ENCODE measurements around the gene TGFBI.
A peak's percentile ranks its signal among the peaks of the same experiment; 100 is the strongest.

TGFBI gene

GRCh38 chr5:136028782-136029742 is at the start of gene TGFBI:
Gene TGFBI (plus strand): TSS chr5:136028988. CDS start chr5:136029056, 68 bp downstream.
- DNase-seq = peak; percentile 45

DNA sequence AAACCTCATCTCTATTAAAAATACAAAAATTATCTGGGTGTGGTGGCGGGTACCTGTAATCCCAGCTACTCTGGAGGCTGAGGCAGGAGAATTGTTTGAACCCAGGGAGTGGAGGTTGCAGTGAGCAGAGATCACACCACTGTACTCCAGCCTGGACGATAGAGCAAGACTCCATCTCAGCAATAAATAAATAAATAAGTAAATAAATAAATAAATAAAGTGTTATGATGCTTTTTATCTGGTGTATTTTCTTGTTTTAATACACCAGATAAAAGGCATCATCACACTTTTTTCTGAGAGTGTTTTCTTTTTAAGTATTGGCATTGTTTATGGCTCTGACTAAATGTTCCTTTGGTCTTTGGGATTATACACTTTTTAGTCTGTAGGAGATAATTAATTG is 49.8 kb upstream of the TGFBI start:
- DNase-seq = no peak

GRCh38 chr5:135979510-135979909 is 49.3 kb upstream of the TGFBI start:
- no peak for DNase-seq

- no peak for DNase-seq
Measured at GRCh38 chr5:135980620-135981019, 48.2 kb upstream of the TGFBI start.

GRCh38 chr5:135985951-135986350 is 42.8 kb upstream of the TGFBI start:
- no peak for DNase-seq

GRCh38 chr5:135986401-135986800 is 42.4 kb upstream of the TGFBI start:
- DNase-seq = no peak

GRCh38 chr5:135986891-135987401 is 41.8 kb upstream of the TGFBI start:
- peak; percentile 3 for DNase-seq

DNA sequence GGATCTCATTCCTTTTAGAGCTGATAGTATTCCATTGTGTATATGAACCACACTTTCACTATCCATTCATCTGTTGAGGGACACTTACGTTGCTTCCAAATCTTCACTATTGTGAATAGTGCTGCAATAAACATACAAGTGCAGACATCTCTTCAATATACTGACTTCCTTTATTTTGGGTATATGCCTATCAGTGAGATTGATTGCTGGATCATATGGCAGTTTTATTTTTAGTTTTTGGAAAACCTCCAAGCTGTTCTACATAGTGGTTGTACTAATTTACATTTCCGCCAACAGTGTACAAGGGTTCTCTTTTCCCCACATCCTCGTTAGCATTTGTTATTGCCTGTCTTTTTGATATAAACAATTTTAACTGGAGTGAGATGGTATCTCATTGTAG is 40.2 kb upstream of the TGFBI start:
- no peak for DNase-seq

- no peak for DNase-seq
Measured at GRCh38 chr5:135989686-135990085, 39.1 kb upstream of the TGFBI start.

DNA sequence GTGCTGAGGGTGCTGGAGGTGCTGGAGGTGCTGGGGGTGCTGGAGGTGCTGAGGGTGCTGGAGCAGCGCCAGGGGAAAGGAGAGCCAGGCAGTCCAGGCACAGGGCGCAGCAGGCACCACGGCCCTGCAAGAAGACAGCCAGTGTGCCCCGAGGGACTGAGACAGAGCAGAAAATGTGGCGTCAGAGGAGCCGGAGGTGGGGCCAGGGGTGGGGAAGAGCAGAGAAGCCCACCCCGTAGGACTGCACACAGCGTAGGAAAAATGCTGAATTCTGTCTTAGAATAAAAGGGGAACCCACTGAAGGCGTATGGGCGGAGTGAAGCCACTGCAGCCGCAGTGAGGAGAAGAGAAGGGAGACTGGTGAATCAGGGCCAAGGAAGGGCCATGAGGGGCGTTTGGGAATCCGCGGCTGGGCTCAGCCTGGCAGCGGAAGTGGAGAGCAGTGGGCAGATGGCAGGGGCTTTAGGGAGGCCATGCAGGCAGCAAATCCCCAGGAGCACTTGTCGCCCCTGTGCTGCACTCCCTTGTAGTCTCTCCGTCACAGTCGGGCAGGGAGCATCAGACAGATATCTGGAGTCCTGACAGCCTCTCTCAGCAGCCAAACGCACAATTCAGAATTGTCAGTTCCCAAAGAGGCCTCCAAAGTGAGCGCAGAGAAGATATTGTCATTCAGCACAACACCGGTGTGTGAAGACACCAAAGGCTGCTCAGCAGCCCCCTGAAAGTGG is 38.1 kb upstream of the TGFBI start:
- peak; percentile 64 for DNase-seq

- no peak for DNase-seq
Measured at GRCh38 chr5:135991429-135991828, 37.4 kb upstream of the TGFBI start.

DNA sequence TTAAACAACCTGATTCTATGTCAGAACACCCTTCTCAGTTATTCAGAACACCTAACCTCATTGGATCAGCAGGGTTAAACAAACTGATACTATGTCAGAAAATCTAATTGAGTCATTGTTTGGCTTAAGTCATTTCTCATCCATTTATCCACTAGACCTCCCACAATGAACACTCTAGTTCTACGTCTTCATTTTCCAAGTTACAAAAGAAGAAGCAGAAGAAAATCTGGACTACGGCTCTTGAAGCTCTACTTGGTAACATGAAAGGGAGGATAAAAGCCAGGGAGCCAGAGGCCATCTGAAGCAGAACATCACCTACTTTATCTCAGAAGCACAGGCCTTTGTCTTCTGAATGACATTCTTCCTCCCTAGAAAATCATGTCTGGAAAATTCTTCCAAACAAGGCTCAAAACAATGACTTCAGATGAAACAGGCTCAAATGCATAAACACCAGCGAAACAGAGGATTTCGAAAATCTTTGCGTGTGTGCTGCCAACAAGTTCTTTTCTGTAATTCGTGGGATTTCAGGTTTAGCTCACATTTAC is 35.4 kb upstream of the TGFBI start:
- no peak for DNase-seq

DNA sequence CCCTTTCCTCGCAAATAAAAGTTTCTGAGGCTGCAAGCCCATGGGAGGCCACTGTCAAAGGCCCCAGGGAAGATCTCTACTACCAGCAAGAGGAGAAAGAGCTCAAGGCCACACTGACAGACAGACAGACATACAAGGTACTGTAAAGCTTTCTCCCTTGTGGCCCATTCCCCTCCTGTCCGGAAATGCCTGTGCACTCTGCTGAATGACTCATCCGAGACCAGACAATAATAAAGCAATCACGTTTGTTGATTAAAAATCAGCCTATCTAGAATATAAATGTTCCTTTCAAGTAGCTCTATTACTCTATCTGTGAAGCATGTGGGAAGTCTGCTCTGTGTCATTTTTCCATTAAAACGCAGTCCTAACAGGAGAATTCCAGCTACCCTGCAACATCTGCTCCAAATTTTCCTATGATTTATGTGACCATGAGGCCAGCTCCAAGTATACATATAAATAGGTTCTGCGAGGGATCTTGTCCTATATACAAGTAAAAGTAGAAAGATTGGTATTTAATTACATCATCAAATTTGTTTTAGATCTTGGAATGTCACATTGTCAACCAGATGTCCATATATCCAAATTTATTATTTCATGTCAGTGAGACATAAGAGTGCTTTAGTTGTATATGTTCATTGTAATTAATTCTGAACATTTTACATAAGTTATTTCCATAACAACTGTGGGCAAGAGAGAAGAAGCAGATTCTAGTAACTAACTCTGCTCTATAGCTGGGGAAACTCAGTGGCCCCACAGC is 34.7 kb upstream of the TGFBI start:
- no peak for DNase-seq

GRCh38 chr5:135995976-135996375 is 32.8 kb upstream of the TGFBI start:
- no peak for DNase-seq

DNA sequence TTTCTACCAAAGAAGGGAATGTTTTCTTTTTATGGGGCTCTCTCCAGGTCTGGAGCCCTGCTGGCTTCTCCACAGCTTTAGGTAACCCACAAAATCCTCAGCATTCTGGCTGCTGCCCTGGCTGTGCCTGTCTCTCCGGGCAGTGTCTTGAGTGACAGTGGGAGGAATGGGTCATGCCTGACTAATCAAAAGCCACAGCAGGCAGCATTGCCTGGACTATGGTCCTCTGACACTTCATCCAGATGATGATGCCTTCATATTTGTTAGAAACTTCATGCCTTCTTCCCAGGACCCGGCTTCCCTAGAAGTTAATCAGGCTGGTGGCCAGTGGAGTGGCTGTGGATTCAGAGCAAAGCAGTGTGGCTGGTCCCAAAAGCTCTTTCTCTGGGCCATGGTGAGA is 32.2 kb upstream of the TGFBI start:
- no peak for DNase-seq

GRCh38 chr5:135997673-135998335 is 31.0 kb upstream of the TGFBI start:
- DNase-seq = no peak

DNA sequence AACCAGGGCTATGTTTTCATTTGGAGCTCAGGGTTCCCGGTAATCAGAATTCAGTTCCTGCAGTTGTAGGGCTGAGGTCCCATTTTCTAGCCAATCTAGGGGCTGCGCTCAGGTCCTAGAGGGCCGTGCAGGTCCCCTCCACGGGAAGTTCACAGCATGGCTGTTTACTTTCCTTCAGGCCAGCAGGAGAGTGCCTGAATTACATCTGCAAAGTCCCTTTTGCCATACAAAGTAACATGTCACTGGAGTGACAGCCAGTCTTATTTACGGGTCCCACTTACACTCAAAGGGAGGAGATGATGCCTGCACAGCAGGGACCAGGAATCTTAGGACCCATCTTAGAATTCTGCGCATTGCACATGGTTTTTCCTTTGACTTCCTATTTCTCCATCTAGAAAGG is 29.9 kb upstream of the TGFBI start:
- no peak for DNase-seq

GRCh38 chr5:135999406-136000139 is 29.2 kb upstream of the TGFBI start:
- DNase-seq = no peak

- no peak for DNase-seq
Measured at GRCh38 chr5:136000147-136000546, 28.6 kb upstream of the TGFBI start.

- no peak for DNase-seq
Measured at GRCh38 chr5:136000932-136001331, 27.9 kb upstream of the TGFBI start.

DNA sequence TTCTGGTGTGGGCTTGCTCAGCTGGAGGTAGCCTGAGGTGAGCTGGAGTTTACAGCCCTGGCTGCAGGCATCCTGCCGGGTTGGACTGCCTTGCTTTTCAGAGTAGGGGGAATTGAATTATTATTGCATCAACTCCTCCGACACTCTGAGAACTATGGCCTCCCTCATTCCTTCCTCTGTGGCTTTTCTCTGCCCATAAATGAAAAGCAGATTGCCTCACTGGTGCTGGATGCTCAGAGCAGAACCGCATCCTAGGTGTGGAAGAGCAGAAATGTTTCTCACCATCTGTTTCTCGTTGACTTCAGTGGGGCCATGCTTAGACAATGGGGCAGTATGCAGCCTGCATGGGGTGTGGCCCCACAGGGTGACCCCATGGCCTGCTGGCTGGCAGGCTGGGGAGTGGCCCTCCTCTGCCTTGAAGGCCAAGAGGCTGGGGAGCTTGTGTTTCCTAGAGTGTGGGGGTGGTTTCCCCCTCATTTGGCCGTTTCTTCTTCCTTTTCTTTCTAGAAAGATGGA is 27.3 kb upstream of the TGFBI start:
- no peak for DNase-seq
